ENCODE measurements around the gene GAMT. TPM values are rescaled to one million over a fixed set of nuclear protein-coding genes. Genes with fewer than 3 reads are reported as not detected.
A peak's percentile ranks its signal among the peaks of the same experiment; 100 is the strongest.

Gene GAMT
- total RNA-seq, 3 donors from 2014 or later, result 23.6 to 40.0 (median 30.3) TPM

- no peak for DNase-seq (ENCODE audit: low spot score in 2 of 2)
- Histone ChIP-seq H3K27me3 (no peaks in the 10 kb centered on the region), H3K4me3 (no peak overlapping the region), H3K4me1 (peaks cover 8 to 10% of the 10 kb centered on the region in 2 donors), H3K36me3 (peaks cover 2% of the 10 kb centered on the region), H3K27ac (no peak overlapping the region), H3K9me3 (no peaks in the 10 kb centered on the region)
- intact Hi-C loops (cut with DNase I; ENCODE audit: low total_unique reads), result no loop called here
- TF ChIP-seq POLR2A (IDR thresholded peaks at IDR 0.05), result no peak
- TF ChIP-seq POLR2AphosphoS5 (IDR thresholded peaks at IDR 0.05), result no peak
- peak in 1 of 3 donors; percentile 19 for TF ChIP-seq CTCF (IDR thresholded peaks at IDR 0.05)
Measured at GRCh38 chr19:1364070-1364704, 37.2 kb downstream of the GAMT start.

- no peak overlapping the region for H3K4me3 ChIP-seq
- no peak overlapping the region for H3K27ac ChIP-seq
- no peaks in the 10 kb centered on the region for H3K27me3 ChIP-seq
- intact Hi-C loops (cut with DNase I; ENCODE audit: low total_unique reads), result no loop called here
- H3K4me1 ChIP-seq, result peaks cover 8 to 10% of the 10 kb centered on the region in 2 donors
- TF ChIP-seq POLR2AphosphoS5 (IDR thresholded peaks at IDR 0.05) (no peak), CTCF (IDR thresholded peaks at IDR 0.05) (no peak), POLR2A (IDR thresholded peaks at IDR 0.05) (no peak)
- DNase-seq (ENCODE audit: low spot score in 2 of 2), result no peak
- no peaks in the 10 kb centered on the region for H3K36me3 ChIP-seq
- no peaks in the 10 kb centered on the region for H3K9me3 ChIP-seq
Measured at GRCh38 chr19:1363599-1363998, 37.7 kb downstream of the GAMT start.

- Histone ChIP-seq H3K4me1 (peaks cover 8 to 10% of the 10 kb centered on the region in 2 donors), H3K36me3 (no peaks in the 10 kb centered on the region), H3K27me3 (no peaks in the 10 kb centered on the region), H3K4me3 (peak overlapping the region in 1 of 3 donors; percentile 53), H3K27ac (peak overlapping the region; percentile 65 to 83), H3K9me3 (no peaks in the 10 kb centered on the region)
- TF ChIP-seq POLR2AphosphoS5 (IDR thresholded peaks at IDR 0.05) (no peak), POLR2A (IDR thresholded peaks at IDR 0.05) (no peak), CTCF (IDR thresholded peaks at IDR 0.05) (no peak)
- no peak for DNase-seq (ENCODE audit: low spot score in 2 of 2)
- intact Hi-C loops (cut with DNase I; ENCODE audit: low total_unique reads), result no loop called here
Measured at GRCh38 chr19:1362387-1363257, 38.7 kb downstream of the GAMT start.

GRCh38 chr19:1361601-1362386 lies 39.5 kb downstream of the GAMT start:
- Histone ChIP-seq H3K27me3 (no peaks in the 10 kb centered on the region), H3K36me3 (no peaks in the 10 kb centered on the region), H3K27ac (peak overlapping the region; percentile 65 to 83), H3K4me1 (peaks cover 8 to 10% of the 10 kb centered on the region in 2 donors), H3K4me3 (peak overlapping the region; percentile 23 to 53 (median 41)), H3K9me3 (no peaks in the 10 kb centered on the region)
- TF ChIP-seq POLR2A (IDR thresholded peaks at IDR 0.05), result no peak
- no peak for TF ChIP-seq POLR2AphosphoS5 (IDR thresholded peaks at IDR 0.05)
- no peak for TF ChIP-seq CTCF (IDR thresholded peaks at IDR 0.05)
- no peak for DNase-seq (ENCODE audit: low spot score in 2 of 2)
- intact Hi-C loops (cut with DNase I; ENCODE audit: low total_unique reads), result no loop called here
